ENCODE data around the gene GZMA.
"Not testable (repeated sequence)": the region's sequence is repeated elsewhere in the genome, so short reads cannot be mapped to it uniquely, and the experiment has no call there.

GZMA gene

DNA sequence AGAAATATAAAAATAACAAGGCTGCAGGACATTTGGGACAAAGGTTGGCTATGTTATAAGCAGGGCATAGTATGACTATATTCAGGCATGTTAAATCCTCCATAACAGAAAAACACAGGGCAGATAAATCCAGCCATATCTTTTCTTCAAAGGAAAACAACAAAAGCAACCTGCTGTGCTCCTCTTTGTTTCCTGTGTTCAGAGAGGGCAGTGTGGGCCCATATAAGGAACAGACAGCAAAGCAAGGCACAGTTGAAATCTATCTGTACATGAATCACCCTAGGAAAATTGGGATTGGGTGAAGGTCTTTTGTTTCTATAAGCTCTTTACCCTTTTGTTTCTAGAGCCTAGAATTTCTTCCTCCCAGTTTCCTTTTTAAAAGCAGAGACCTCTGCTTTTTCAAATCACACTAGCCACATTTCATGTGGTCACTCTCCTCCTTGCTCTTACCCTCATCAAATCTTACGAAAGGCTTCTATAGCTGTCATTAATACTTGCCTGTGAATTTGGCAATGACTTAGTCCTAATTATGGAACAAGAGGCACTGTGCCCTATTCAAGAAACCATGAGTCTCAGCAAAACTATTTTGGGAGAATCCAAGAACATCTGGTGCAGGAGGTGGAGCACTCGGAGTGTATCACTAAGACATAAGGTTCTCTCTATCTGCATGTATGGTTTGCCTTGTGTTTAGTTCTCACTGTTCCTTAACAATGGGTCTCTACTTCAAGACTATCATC, 1.8 kb downstream of the GZMA start:
- no peaks in the 10 kb centered on the region for H3K9me3 ChIP-seq (ENCODE audit: control insufficient read depth, insufficient read depth, low read length)

DNA sequence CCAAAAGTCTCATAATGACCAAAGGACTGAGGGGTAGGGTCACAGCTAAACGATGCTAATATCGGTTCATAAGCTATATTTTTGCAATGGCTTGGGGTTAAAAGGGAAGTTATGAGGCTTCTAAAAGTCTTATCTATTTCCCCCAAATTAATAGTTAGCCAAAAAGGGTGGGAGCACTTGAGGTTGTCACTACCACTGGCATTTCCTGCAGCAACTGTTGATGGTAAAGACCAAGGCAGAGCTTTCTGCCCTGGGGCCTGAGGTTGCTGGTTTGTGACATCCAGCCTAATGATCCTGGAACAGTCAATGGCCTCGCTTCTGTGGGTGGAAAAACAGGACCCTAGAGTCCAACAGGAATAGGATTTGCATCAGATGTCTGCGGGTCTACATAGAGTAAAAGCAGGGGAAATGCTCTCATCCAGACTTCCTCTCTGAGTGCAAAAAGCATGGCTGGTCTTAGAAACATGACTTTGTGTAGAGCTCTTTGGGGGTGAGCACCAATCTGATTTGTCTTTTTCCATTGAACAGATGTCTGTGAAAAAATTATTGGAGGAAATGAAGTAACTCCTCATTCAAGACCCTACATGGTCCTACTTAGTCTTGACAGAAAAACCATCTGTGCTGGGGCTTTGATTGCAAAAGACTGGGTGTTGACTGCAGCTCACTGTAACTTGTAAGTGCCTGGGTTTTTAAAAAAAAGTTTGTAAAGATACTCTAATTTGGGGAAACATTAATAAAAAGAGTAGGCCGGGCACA, 2.7 kb downstream of the GZMA start:
- H3K4me2 ChIP-seq (ENCODE audit: low read length) = no peak overlapping the region
- TF ChIP-seq, protein P1, sequence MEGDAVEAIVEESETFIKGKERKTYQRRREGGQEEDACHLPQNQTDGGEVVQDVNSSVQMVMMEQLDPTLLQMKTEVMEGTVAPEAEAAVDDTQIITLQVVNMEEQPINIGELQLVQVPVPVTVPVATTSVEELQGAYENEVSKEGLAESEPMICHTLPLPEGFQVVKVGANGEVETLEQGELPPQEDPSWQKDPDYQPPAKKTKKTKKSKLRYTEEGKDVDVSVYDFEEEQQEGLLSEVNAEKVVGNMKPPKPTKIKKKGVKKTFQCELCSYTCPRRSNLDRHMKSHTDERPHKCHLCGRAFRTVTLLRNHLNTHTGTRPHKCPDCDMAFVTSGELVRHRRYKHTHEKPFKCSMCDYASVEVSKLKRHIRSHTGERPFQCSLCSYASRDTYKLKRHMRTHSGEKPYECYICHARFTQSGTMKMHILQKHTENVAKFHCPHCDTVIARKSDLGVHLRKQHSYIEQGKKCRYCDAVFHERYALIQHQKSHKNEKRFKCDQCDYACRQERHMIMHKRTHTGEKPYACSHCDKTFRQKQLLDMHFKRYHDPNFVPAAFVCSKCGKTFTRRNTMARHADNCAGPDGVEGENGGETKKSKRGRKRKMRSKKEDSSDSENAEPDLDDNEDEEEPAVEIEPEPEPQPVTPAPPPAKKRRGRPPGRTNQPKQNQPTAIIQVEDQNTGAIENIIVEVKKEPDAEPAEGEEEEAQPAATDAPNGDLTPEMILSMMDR (IDR thresholded peaks at IDR 0.05; ENCODE audit: low read depth, low read length, poor library complexity, severe bottlenecking) = no peak
- TF ChIP-seq EZH2phosphoT487 (IDR thresholded peaks at IDR 0.05; ENCODE audit: borderline replicate concordance, low read length) = no peak
- H3K27ac ChIP-seq (ENCODE audit: low read depth, low read length) = no peak overlapping the region
- H4K20me1 ChIP-seq (ENCODE audit: control insufficient read depth, insufficient read depth, low read depth, low read length) = no peaks in the 10 kb centered on the region
- H3K79me2 ChIP-seq (ENCODE audit: control insufficient read depth, low read length) = no peaks in the 10 kb centered on the region
- H3K4me3 ChIP-seq (ENCODE audit: low read length) = no peak overlapping the region
- H3F3A ChIP-seq (ENCODE audit: control insufficient read depth, insufficient read depth) = no peaks in the 10 kb centered on the region
- no peaks in the 10 kb centered on the region for H3K9me3 ChIP-seq (ENCODE audit: control insufficient read depth, insufficient read depth, low read length)
- H3K27me3 ChIP-seq (ENCODE audit: control insufficient read depth, low read length) = no peaks in the 10 kb centered on the region
- H3K9me2 ChIP-seq (replicated peaks; ENCODE audit: control insufficient read depth, low read length) = no peaks in the 10 kb centered on the region; the same call in 1 of the 2 replicates
- H3K36me3 ChIP-seq (ENCODE audit: control insufficient read depth, low read length) = no peaks in the 10 kb centered on the region
- H3K4me1 ChIP-seq (ENCODE audit: control insufficient read depth, low read length) = no peaks in the 10 kb centered on the region

More for the DNA sequence above, 1.8 kb downstream of the GZMA start:
- Histone ChIP-seq H3K36me3 (ENCODE audit: control insufficient read depth, low read length) (no peaks in the 10 kb centered on the region), H3K27ac (ENCODE audit: low read depth, low read length) (no peak overlapping the region), H3F3A (ENCODE audit: control insufficient read depth, insufficient read depth) (no peaks in the 10 kb centered on the region), H3K4me3 (ENCODE audit: low read length) (no peak overlapping the region), H3K79me2 (ENCODE audit: control insufficient read depth, low read length) (no peaks in the 10 kb centered on the region), H3K4me2 (ENCODE audit: low read length) (no peak overlapping the region), H3K4me1 (ENCODE audit: control insufficient read depth, low read length) (no peaks in the 10 kb centered on the region), H4K20me1 (ENCODE audit: control insufficient read depth, insufficient read depth, low read depth, low read length) (no peaks in the 10 kb centered on the region), H3K9me2 (replicated peaks; ENCODE audit: control insufficient read depth, low read length) (no peaks in the 10 kb centered on the region; the same call in 1 of the 2 replicates), H3K27me3 (ENCODE audit: control insufficient read depth, low read length) (no peaks in the 10 kb centered on the region)
- TF ChIP-seq EZH2phosphoT487 (IDR thresholded peaks at IDR 0.05; ENCODE audit: borderline replicate concordance, low read length) = no peak
- TF ChIP-seq, protein P1 (IDR thresholded peaks at IDR 0.05; ENCODE audit: low read depth, low read length, poor library complexity, severe bottlenecking) = no peak

DNA sequence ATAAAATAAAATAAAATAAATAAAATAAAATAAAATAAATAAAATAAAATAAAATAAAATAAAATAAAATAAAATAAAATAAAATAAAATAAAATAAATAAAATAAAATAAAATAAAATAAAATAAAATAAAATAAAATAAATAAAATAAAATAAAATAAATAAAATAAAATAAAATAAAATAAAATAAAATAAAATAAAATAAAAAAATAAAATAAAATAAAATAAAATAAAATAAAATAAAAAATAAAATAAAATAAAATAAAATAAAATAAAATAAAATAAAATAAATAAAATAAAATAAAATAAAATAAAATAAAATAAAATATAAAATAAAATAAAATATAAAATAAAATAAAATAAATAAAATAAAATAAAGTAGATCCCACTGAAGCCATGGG, 3.5 kb downstream of the GZMA start:
- H3K4me2 ChIP-seq (ENCODE audit: low read length); H4K20me1 ChIP-seq (ENCODE audit: control insufficient read depth, insufficient read depth, low read depth, low read length); H3K27ac ChIP-seq (ENCODE audit: low read depth, low read length); H3K27me3 ChIP-seq (ENCODE audit: control insufficient read depth, low read length); H3K9me2 ChIP-seq (replicated peaks; ENCODE audit: control insufficient read depth, low read length); H3F3A ChIP-seq (ENCODE audit: control insufficient read depth, insufficient read depth); H3K9me3 ChIP-seq (ENCODE audit: control insufficient read depth, insufficient read depth, low read length); H3K4me3 ChIP-seq (ENCODE audit: low read length); H3K36me3 ChIP-seq (ENCODE audit: control insufficient read depth, low read length); H3K4me1 ChIP-seq (ENCODE audit: control insufficient read depth, low read length); H3K79me2 ChIP-seq (ENCODE audit: control insufficient read depth, low read length): not testable (repeated sequence)

DNA sequence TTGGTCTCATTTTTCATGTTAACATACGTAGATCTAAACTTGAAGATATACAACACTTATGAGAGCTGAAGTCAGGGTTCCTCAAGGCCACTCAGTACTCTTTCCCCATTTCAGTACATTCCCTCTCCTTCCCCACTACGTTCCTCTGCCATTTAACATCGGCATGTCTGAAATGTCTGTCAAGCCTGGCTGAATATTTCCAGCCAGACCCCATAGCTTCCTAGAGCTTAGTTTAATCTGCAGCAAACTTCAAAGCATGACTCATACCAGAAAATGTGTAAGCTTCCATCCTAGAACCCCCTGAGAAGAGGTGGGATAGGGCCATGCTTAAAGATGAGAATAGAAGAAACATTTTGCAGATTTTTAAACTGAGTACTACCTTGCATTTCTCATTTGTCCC, 6.2 kb downstream of the GZMA start:
- H3K79me2 ChIP-seq (ENCODE audit: control insufficient read depth, low read length) = no peaks in the 10 kb centered on the region
- no peaks in the 10 kb centered on the region for H3K9me3 ChIP-seq (ENCODE audit: control insufficient read depth, insufficient read depth, low read length)
- no peaks in the 10 kb centered on the region for H3K4me1 ChIP-seq (ENCODE audit: control insufficient read depth, low read length)
- H3K9me2 ChIP-seq (replicated peaks; ENCODE audit: control insufficient read depth, low read length) = no peaks in the 10 kb centered on the region; the same call in 1 of the 2 replicates
- H3K4me2 ChIP-seq (ENCODE audit: low read length) = no peak overlapping the region
- TF ChIP-seq, protein P1 (IDR thresholded peaks at IDR 0.05; ENCODE audit: low read depth, low read length, poor library complexity, severe bottlenecking) = no peak
- no peak for TF ChIP-seq EZH2phosphoT487 (IDR thresholded peaks at IDR 0.05; ENCODE audit: borderline replicate concordance, low read length)
- no peak overlapping the region for H3K4me3 ChIP-seq (ENCODE audit: low read length)
- H3K36me3 ChIP-seq (ENCODE audit: control insufficient read depth, low read length) = no peaks in the 10 kb centered on the region
- 0 out of 2 replicates have a peak, but pooled peaks cover 4% of the 10 kb centered on the region for H3K27me3 ChIP-seq (ENCODE audit: control insufficient read depth, low read length)
- H3F3A ChIP-seq (ENCODE audit: control insufficient read depth, insufficient read depth) = no peaks in the 10 kb centered on the region
- H4K20me1 ChIP-seq (ENCODE audit: control insufficient read depth, insufficient read depth, low read depth, low read length) = no peaks in the 10 kb centered on the region
- no peak overlapping the region for H3K27ac ChIP-seq (ENCODE audit: low read depth, low read length)
